GM23338 (cell line): ENCODE data around the gene FAM83C. TPM values are rescaled to one million over a fixed set of nuclear protein-coding genes. Genes with fewer than 3 reads are reported as not detected.

Experiments
- ATAC-seq: fragments of 200-7000 bp; cut with Tn5 transposase; 3 replicates; pipeline ENCODE4 v1.9.1; 2020
- DNase-seq: peaks from one replicate; pipeline ENCODE4 v3.0.0-alpha.2; 2015; ENCODE audit warnings: low spot score
- H2AFZ ChIP-seq: fragments of 200-600 bp; sonication (generic); 2 replicates; pipeline ENCODE4 v1.8.0; 2016; ENCODE audit warnings: antibody characterized with exemption, mild to moderate bottlenecking, moderate library complexity
- H3F3A ChIP-seq: fragments of 200-600 bp; sonication (generic); replicated peaks from 2 replicates; pipeline ENCODE4 v1.8.0; 2017; ENCODE audit warnings: antibody characterized with exemption, mixed run types, low read depth
- H3K27ac ChIP-seq: fragments of 200-600 bp; sonication (generic); 2 replicates; pipeline ENCODE4 v1.6.1; 2016; ENCODE audit warnings: low read depth
- H3K27me3 ChIP-seq: fragments of 200-600 bp; sonication (generic); 2 replicates; pipeline ENCODE4 v1.8.0; 2016; ENCODE audit warnings: mild to moderate bottlenecking, mixed run types, moderate library complexity; ENCODE audit not compliant: insufficient read depth
- H3K36me3 ChIP-seq: fragments of 200-600 bp; sonication (generic); 2 replicates; pipeline ENCODE4 v1.8.0; 2016; ENCODE audit warnings: mild to moderate bottlenecking; ENCODE audit not compliant: insufficient read depth
- H3K4me1 ChIP-seq: fragments of 200-600 bp; sonication (generic); 2 replicates; pipeline ENCODE4 v1.8.0; 2016; ENCODE audit warnings: mild to moderate bottlenecking, moderate library complexity; ENCODE audit not compliant: insufficient read depth
- H3K4me2 ChIP-seq: fragments of 200-600 bp; sonication (generic); 2 replicates; pipeline ENCODE4 v1.7.1; 2017; ENCODE audit warnings: mixed run types
- H3K4me3 ChIP-seq: fragments of 200-600 bp; sonication (generic); 2 replicates; pipeline ENCODE4 v1.6.1; 2016; ENCODE audit warnings: mixed run types
- H3K79me2 ChIP-seq: fragments of 200-600 bp; sonication (generic); replicated peaks from 2 replicates; pipeline ENCODE4 v1.8.0; 2017; ENCODE audit warnings: mild to moderate bottlenecking; ENCODE audit not compliant: insufficient read depth
- H3K9me2 ChIP-seq: fragments of 200-600 bp; sonication (generic); 2 replicates; pipeline ENCODE4 v1.8.0; 2017; ENCODE audit not compliant: insufficient read depth
- H4K20me1 ChIP-seq: fragments of 200-600 bp; sonication (generic); replicated peaks from 2 replicates; pipeline ENCODE4 v1.8.0; 2017; ENCODE audit warnings: mild to moderate bottlenecking; ENCODE audit not compliant: insufficient read depth
- H3K27ac Mint-ChIP-seq: 2 replicates; pipeline ENCODE4 v1.8.0; 2020; ENCODE audit warnings: inconsistent platforms, mild to moderate bottlenecking, moderate library complexity, mixed read lengths
- H3K27me3 Mint-ChIP-seq: 3 replicates; pipeline ENCODE4 v1.8.0; 2022; ENCODE audit warnings: low read depth, mild to moderate bottlenecking, moderate library complexity, mixed read lengths, inconsistent platforms; ENCODE audit not compliant: insufficient read depth, poor library complexity
- H3K36me3 Mint-ChIP-seq: 3 replicates; pipeline ENCODE4 v1.8.0; 2021; ENCODE audit warnings: low read depth, mild to moderate bottlenecking, inconsistent platforms, moderate library complexity, mixed read lengths
- H3K4me1 Mint-ChIP-seq: 3 replicates; pipeline ENCODE4 v1.8.0; 2020; ENCODE audit warnings: mild to moderate bottlenecking, inconsistent platforms, mixed read lengths
- H3K4me3 Mint-ChIP-seq: 3 replicates; pipeline ENCODE4 v1.8.0; 2021; ENCODE audit warnings: moderate library complexity, mild to moderate bottlenecking, inconsistent platforms, mixed read lengths
- H3K9me3 Mint-ChIP-seq: 3 replicates; pipeline ENCODE4 v1.8.0; 2020; ENCODE audit warnings: moderate library complexity, mild to moderate bottlenecking, inconsistent platforms, mixed read lengths
- CREB1 ChIP-seq: fragments of 250-450 bp; sonication (Bioruptor Pico); IDR thresholded peaks from 2 replicates; pipeline ENCODE4 v1.5.0; 2020; ENCODE audit warnings: low read depth, mild to moderate bottlenecking, moderate library complexity
- CTCF ChIP-seq, 2 experiments: fragments of 200-600 bp in 1 of 2; sonication (generic) in 1 of 2; conservative IDR thresholded peaks; 2 replicates each; pipeline versions ENCODE4 v1.5.1 to v1.6.1; 2016 to 2017; ENCODE audit warnings: antibody characterized with exemption in 2 of 2, low read depth in 2 of 2, mild to moderate bottlenecking in 2 of 2, moderate library complexity in 1 of 2
- ETS1 ChIP-seq: IDR thresholded peaks from 2 replicates; pipeline ENCODE4 v1.6.1; 2016; ENCODE audit warnings: antibody characterized with exemption
- EZH2 ChIP-seq: fragments of 200-600 bp; sonication (generic); IDR thresholded peaks from one replicate; pipeline ENCODE4 v1.8.0; 2017; ENCODE audit warnings: antibody characterized with exemption, mild to moderate bottlenecking, low read depth; ENCODE audit not compliant: unreplicated experiment
- JUNB ChIP-seq: IDR thresholded peaks from one replicate; pipeline ENCODE4 v1.6.1; 2016; ENCODE audit warnings: antibody characterized with exemption; ENCODE audit not compliant: unreplicated experiment
- POLR2AphosphoS5 ChIP-seq: IDR thresholded peaks from 2 replicates; pipeline ENCODE4 v1.6.1; 2016; ENCODE audit warnings: antibody characterized with exemption, low read depth
- REST ChIP-seq: IDR thresholded peaks from one replicate; pipeline ENCODE4 v1.6.1; 2018; ENCODE audit warnings: antibody characterized with exemption; ENCODE audit not compliant: unreplicated experiment
- ZNF114 ChIP-seq: fragments of 250-450 bp; sonication (Bioruptor Pico); IDR thresholded peaks from 2 replicates; pipeline ENCODE4 v1.5.0; 2020; ENCODE audit warnings: mild to moderate bottlenecking, moderate library complexity
- ZNF331 ChIP-seq: fragments of 250-450 bp; sonication (Bioruptor Pico); IDR thresholded peaks from 2 replicates; pipeline ENCODE4 v1.5.0; 2020; ENCODE audit warnings: low read depth, mild to moderate bottlenecking, moderate library complexity
- ZNF462 ChIP-seq: fragments of 250-450 bp; sonication (Bioruptor Pico); IDR thresholded peaks from 2 replicates; pipeline ENCODE4 v1.5.0; 2020; ENCODE audit warnings: mild to moderate bottlenecking, moderate library complexity
- polyA plus RNA-seq: library from polyadenylated mRNA; unstranded; fragments of >200 nt; fragmentation: Nextera tagmentation; extraction: Ambion mirVana; gene quantifications from 2 replicates; pipeline ENCODE4 v1.2.1, GENCODE V29; 2016
- total RNA-seq: library from RNA; depleted of rRNA; stranded (reverse); fragments of >200 nt; shearing (Covaris generic); gene quantifications from 2 replicates; pipeline ENCODE4 v1.2.3, GENCODE V29; 2014

The FAM83C gene
- total and polyA plus RNA-seq, 2 experiments from 2014 or later = 0.10 TPM; not detected in 1

GRCh38 chr20:35238170-35238569 is 54.1 kb downstream of the FAM83C start:
- Histone ChIP-seq H3F3A (no peaks in the 10 kb centered on the region), H2AFZ (no peak overlapping the region), H3K4me3 (no peak overlapping the region), H3K79me2 (no peaks in the 10 kb centered on the region), H3K27me3 (no peaks in the 10 kb centered on the region), H3K36me3 (no peaks in the 10 kb centered on the region), H3K4me1 (peaks cover 8% of the 10 kb centered on the region), H3K4me2 (no peak overlapping the region), H3K9me2 (no peaks in the 10 kb centered on the region), H3K27ac (no peak overlapping the region), H4K20me1 (no peaks in the 10 kb centered on the region)
- no peak overlapping the region for H3K4me3 Mint-ChIP-seq
- H3K27ac Mint-ChIP-seq = no peak overlapping the region
- H3K4me1 Mint-ChIP-seq = peaks cover 10% of the 10 kb centered on the region; the same call in 2 of the 3 replicates
- H3K36me3 Mint-ChIP-seq = no peaks in the 10 kb centered on the region
- ATAC-seq = no peak
- H3K9me3 Mint-ChIP-seq = no peaks in the 10 kb centered on the region
- no peak for TF ChIP-seq POLR2AphosphoS5
- TF ChIP-seq JUNB = no peak
- TF ChIP-seq ZNF462 (CRISPR knock-in tag) = no peak
- no peak for TF ChIP-seq REST
- no peak for TF ChIP-seq ETS1
- TF ChIP-seq EZH2 = no peak
- no peak for TF ChIP-seq ZNF114 (CRISPR knock-in tag)
- no peak for TF ChIP-seq CTCF (conservative IDR thresholded peaks at IDR 0.05; ENCODE audit: low read depth in 2 of 2)
- no peak for TF ChIP-seq CREB1 (CRISPR knock-in tag)
- TF ChIP-seq ZNF331 = no peak
- DNase-seq = no peak
- H3K27me3 Mint-ChIP-seq = peaks cover 6% of the 10 kb centered on the region
